Measurements from ENCODE around the gene CYFIP2. TPM values are rescaled to one million over a fixed set of nuclear protein-coding genes. Genes with fewer than 3 reads are reported as not detected.

The CYFIP2 gene
- polyA plus RNA-seq, 1 experiment, result 4.4 TPM

DNA sequence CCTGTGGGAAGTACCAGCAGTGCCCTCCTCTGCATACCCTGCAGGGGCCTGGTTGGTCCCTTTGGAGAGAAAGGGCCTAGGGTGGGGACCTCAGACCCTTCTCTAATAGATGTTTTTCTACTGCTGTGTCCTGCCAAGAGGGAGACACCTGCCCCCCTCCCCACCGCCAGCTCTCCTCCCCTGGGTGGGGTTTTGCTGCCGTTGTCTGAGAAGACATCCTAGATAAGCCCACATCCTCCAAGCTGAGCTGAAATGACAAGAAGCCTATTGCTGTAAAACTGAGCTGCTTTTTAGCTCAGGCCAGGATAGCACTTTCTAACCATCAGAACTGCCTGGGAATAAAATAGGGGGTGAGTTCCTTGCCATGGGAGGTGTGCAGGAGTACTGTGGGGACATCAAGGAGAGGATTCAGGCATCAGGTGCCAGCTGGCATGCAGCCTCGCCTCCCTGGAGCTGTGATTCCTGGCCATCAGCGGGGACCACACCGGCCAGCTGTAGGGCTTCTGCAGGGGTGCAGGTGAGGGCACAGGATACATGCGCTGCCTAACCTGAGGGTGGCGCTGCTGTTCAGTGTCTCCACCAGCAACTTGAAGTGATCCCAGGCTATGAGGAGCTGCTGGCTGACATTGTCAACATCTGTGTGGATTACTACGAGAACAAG is 37.9 kb downstream of the CYFIP2 start:
- 0 out of 2 replicates have a peak, but pooled peaks have one; percentile 17 for TF ChIP-seq CTCF (IDR thresholded peaks at IDR 0.05; ENCODE audit: insufficient read depth, low read depth, low read length)
- Histone ChIP-seq H3K27me3 (ENCODE audit: control insufficient read depth, insufficient read depth, low read length) (no peaks in the 10 kb centered on the region), H3K4me3 (ENCODE audit: low read depth, low read length) (no peak overlapping the region), H3K36me3 (ENCODE audit: control insufficient read depth, insufficient read depth, low read length) (no peaks in the 10 kb centered on the region)
- ChIA-PET CTCF (interaction anchor here (0.8 to 3.1 kb wide), 3 partner anchors 25 to 86 kb away, joined by 3 to 12 read pairs (median 3); no protein-coding TSS in a partner anchor), POLR2A (no interaction called here)
- DNase-seq (ENCODE audit: low read depth), result no peak

- H3K36me3 ChIP-seq (ENCODE audit: control insufficient read depth, insufficient read depth, low read length), result 0 out of 2 replicates have a peak, but pooled peaks cover 1% of the 10 kb centered on the region
- no peak for TF ChIP-seq CTCF (IDR thresholded peaks at IDR 0.05; ENCODE audit: insufficient read depth, low read depth, low read length)
- no peaks in the 10 kb centered on the region for H3K27me3 ChIP-seq (ENCODE audit: control insufficient read depth, insufficient read depth, low read length)
- no peak overlapping the region for H3K4me3 ChIP-seq (ENCODE audit: low read depth, low read length)
- CTCF ChIA-PET, result no interaction called here
- POLR2A ChIA-PET, result no interaction called here
- no peak for DNase-seq (ENCODE audit: low read depth)
Observed at GRCh38 chr5:157306081-157306480, 40.2 kb downstream of the CYFIP2 start.

- Histone ChIP-seq H3K27me3 (ENCODE audit: control insufficient read depth, insufficient read depth, low read length) (no peaks in the 10 kb centered on the region), H3K4me3 (ENCODE audit: low read depth, low read length) (no peak overlapping the region), H3K36me3 (ENCODE audit: control insufficient read depth, insufficient read depth, low read length) (0 out of 2 replicates have a peak, but pooled peaks cover 1% of the 10 kb centered on the region)
- CTCF ChIA-PET, result interaction anchor here (0.6 to 2.7 kb wide), 2 partner anchors 53 to 497 kb away, joined by 4 to 21 read pairs; no protein-coding TSS in a partner anchor
- no peak for DNase-seq (ENCODE audit: low read depth)
- no peak for TF ChIP-seq CTCF (IDR thresholded peaks at IDR 0.05; ENCODE audit: insufficient read depth, low read depth, low read length)
- POLR2A ChIA-PET, result no interaction called here
Observed at GRCh38 chr5:157306692-157307471, 41.0 kb downstream of the CYFIP2 start.

DNA sequence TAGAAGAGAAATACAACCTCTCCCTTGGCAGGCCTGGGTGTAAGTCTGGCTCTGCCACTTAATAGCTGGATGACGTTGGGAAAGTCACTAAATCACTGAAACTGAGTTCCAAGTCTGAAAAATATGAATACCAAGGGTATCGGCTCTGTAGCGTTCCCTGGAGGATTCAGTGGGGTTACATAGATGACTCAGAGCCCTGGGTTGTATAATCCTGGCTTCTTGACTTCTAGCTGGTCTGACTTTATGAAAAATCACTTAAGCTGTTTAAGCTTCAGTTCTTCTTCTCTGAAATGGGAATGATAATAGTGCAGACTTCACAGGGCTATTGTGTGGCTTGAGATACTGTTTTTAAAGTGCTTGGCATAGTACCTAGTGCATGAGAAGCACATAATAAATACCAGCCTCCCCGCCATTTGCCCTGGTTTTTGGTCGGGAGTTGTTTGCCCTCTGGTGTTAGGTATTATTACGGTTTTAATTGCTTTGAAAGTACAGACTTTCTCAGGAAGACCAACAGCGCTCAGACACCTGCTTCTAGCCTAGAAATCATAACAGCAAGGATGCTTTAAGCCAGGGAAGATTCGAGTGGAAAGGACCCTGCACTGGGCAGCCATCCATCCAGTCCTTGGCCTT is 43.0 kb downstream of the CYFIP2 start:
- Histone ChIP-seq H3K36me3 (ENCODE audit: control insufficient read depth, insufficient read depth, low read length) (0 out of 2 replicates have a peak, but pooled peaks cover 1% of the 10 kb centered on the region), H3K27me3 (ENCODE audit: control insufficient read depth, insufficient read depth, low read length) (no peaks in the 10 kb centered on the region), H3K4me3 (ENCODE audit: low read depth, low read length) (no peak overlapping the region)
- 0 out of 2 replicates have a peak, but pooled peaks have one; percentile 21 for TF ChIP-seq CTCF (IDR thresholded peaks at IDR 0.05; ENCODE audit: insufficient read depth, low read depth, low read length)
- CTCF ChIA-PET, result interaction anchor here (0.7 to 2.7 kb wide), 3 partner anchors 9 to 55 kb away, joined by 3 to 21 read pairs (median 4); no protein-coding TSS in a partner anchor
- POLR2A ChIA-PET, result interaction anchor here (0.6 kb wide), 1 partner anchor 17 kb away, joined by 3 read pairs; no protein-coding TSS in a partner anchor
- no peak for DNase-seq (ENCODE audit: low read depth)
